22Rv1 (cell line): ENCODE measurements around the gene NLRP14.

Source experiments
- H3K27ac ChIP-seq: fragments of 450-650 bp; 2 replicates; pipeline ENCODE4 v1.5.1; 2017
- ZFX ChIP-seq: fragments of 450-650 bp; IDR thresholded peaks from 2 replicates; pipeline ENCODE4 v1.6.1; 2017; ENCODE audit warnings: antibody characterized with exemption, borderline replicate concordance
- TF ChIP-seq, protein P1 (sequence below): fragments of 450-650 bp; IDR thresholded peaks from 2 replicates; pipeline ENCODE4 v1.5.1; 2017; ENCODE audit warnings: mild to moderate bottlenecking

Gene NLRP14

DNA sequence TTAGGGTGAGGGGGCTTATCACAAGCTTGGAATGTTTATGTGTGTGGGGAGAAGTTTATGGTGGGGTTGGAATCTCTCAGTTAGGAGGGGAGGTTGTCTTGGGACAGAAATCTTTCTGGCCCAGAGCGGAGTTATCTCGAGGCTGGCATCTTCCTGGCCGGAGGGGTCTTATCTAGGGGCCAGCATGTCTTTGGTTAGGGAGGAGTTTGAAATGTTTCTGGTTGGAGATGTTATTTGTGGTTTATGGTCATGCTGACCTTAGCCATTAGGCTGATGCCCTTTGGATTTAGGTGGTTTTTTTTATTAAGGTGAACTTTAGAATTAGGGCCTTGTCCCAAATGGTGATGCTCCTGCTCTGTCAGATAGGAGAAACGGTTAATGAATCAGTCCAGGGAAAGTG, 60.6 kb downstream of the NLRP14 start:
- no peak overlapping the region for H3K27ac ChIP-seq

DNA sequence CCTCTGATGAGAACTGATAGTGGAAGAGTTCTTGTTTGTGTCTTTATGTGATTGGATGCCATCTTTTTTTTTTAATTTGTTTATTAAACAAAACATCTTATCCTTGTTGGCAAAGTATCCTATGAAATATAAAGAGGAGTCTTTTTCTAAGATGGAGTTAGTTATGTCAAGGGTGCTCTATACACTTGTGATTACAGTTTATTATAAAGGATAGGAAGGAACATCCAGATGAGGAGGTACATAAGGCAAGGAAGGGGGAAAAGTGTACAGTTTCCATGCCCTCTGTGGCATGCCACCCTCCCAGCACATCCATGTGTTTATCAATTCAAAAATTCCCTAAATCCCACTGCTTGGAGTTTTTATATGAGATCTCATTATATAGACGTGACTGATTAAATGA, 61.2 kb downstream of the NLRP14 start:
- no peak overlapping the region for H3K27ac ChIP-seq
- TF ChIP-seq ZFX: no peak
- TF ChIP-seq, protein P1, sequence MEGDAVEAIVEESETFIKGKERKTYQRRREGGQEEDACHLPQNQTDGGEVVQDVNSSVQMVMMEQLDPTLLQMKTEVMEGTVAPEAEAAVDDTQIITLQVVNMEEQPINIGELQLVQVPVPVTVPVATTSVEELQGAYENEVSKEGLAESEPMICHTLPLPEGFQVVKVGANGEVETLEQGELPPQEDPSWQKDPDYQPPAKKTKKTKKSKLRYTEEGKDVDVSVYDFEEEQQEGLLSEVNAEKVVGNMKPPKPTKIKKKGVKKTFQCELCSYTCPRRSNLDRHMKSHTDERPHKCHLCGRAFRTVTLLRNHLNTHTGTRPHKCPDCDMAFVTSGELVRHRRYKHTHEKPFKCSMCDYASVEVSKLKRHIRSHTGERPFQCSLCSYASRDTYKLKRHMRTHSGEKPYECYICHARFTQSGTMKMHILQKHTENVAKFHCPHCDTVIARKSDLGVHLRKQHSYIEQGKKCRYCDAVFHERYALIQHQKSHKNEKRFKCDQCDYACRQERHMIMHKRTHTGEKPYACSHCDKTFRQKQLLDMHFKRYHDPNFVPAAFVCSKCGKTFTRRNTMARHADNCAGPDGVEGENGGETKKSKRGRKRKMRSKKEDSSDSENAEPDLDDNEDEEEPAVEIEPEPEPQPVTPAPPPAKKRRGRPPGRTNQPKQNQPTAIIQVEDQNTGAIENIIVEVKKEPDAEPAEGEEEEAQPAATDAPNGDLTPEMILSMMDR: no peak

More for the DNA sequence above, 60.6 kb downstream of the NLRP14 start:
- TF ChIP-seq, protein P1: no peak
- no peak for TF ChIP-seq ZFX

DNA sequence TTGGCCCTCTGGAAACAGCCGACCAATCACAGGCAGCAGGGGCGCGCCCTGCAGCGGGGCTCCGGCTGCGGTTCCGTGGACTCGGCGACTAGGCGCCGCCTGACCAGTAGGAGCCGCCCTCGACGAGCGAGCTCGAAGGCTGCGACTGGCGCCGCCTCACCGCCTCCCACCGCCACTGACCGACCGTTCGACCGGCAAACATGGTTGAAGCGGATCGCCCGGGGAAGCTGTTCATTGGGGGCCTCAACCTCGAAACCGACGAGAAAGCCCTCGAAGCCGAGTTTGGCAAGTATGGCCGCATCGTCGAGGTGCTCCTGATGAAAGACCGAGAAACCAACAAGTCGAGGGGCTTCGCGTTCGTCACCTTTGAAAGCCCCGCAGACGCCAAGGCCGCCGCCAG, 68.6 kb downstream of the NLRP14 start, which contains the start of gene RBMXL2:
Gene RBMXL2 (plus strand): TSS at position 78 of the 400 bp plus-strand sequence. CDS start 123 bp downstream, at position 201.
- H3K27ac ChIP-seq: no peak within 1 kb of the TSS
- no peak for TF ChIP-seq ZFX
- TF ChIP-seq, protein P1: no peak

DNA sequence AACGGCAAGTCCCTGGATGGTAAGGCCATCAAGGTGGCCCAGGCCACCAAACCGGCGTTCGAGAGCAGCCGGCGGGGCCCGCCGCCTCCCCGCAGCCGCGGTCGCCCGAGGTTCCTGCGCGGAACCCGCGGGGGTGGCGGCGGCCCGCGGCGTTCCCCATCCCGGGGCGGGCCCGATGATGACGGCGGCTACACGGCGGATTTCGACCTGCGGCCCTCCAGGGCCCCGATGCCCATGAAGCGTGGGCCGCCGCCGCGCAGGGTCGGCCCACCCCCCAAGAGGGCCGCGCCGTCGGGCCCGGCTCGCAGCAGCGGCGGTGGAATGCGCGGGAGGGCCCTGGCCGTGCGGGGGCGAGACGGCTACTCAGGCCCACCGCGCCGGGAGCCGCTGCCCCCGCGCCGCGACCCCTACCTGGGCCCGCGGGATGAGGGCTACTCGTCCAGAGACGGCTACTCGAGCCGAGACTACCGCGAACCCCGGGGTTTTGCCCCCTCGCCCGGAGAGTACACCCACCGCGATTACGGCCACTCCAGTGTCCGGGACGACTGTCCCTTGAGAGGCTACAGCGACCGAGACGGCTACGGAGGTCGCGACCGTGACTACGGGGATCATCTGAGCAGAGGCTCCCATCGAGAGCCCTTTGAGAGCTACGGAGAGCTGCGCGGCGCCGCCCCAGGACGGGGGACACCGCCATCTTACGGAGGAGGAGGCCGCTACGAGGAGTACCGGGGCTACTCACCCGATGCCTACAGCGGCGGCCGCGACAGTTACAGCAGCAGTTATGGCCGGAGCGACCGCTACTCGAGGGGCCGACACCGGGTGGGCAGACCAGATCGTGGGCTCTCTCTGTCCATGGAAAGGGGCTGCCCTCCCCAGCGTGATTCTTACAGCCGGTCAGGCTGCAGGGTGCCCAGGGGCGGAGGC, 69.3 kb downstream of the NLRP14 start:
- TF ChIP-seq, protein P1: no peak
- TF ChIP-seq ZFX: no peak
- H3K27ac ChIP-seq: no peak overlapping the region

DNA sequence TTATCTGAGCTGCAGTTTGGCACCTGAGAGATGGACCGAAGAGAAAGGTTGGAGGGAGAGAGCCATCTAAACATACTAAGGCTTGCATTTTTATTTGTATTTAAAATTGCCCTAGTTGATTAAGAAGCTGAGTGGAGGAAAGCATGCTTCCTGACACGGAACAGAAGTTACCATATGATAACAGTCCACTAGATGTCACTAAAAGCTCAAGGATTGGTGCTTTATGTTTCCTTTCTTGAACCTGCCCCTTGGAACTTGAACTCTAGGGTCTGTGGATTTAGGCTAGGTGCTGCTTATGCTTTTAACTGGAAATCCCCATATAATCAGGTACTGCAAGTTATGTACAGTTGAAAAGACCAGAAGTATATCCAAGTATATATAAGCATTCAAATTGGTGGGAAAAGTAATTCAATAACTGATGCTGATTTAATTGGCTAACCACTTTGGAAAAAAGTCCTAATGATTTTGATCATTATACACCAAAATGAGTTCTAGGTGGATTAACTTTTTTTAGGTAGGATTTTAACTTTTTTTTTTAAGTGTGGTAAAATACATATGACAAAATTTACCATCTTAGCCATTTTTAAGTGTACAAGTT, 78.1 kb downstream of the NLRP14 start:
- TF ChIP-seq ZFX: no peak
- TF ChIP-seq, protein P1: peak; percentile 65

DNA sequence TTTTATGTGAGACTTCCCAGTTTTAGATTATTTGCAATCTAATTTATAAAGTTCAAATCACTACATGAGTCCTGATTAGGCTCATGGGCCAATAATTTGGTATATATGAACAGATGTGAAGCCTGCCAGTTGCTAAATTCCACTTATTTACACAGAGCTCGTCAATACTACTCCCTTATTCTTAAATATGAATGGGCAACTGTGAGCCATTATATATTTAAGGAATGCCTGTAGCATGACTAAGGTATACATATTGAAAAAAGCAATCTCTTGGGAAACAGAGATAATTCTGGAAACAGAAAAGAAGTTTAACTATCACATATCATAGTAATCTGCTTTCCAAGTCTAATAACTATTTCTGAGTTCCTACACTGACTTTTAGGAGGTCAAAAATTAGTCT, 95.5 kb downstream of the NLRP14 start:
- H3K27ac ChIP-seq: no peak overlapping the region
- TF ChIP-seq ZFX: no peak
- TF ChIP-seq, protein P1: no peak

More for the DNA sequence above, 78.1 kb downstream of the NLRP14 start:
- H3K27ac ChIP-seq: no peak overlapping the region

DNA sequence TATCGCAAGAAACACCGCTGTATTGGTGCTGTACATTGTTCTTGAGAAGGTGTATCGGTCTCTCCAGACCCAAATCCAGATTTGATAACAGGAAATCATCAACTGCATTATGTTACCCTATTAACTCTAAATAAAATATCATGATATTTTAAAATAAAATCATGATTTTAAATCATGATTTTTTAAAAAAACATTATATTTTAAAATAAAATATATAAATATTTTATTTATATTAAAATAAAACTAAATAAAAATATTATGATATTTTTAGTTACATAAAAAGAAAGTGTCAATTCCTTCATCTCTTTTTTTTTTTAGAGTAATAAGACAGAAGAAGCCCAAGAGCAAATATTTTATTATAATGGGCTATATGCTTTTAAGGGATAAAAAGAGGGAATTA, 96.1 kb downstream of the NLRP14 start:
- TF ChIP-seq ZFX: no peak
- TF ChIP-seq, protein P1: no peak

More for the DNA sequence above, 96.1 kb downstream of the NLRP14 start:
- H3K27ac ChIP-seq: no peak overlapping the region
